T-helper 2 cell treated with Interferon-gamma antibody and Interleukin-4, amounts not matched to agents 5 μg/mL and 100 μg/mL, for 36 hours (primary cell): ENCODE results near the gene TP53I13.

Experiments
- DNase-seq: peaks from one replicate; pipeline ENCODE4 v3.0.0; 2021; ENCODE audit warnings: low spot score
- H3K27ac Mint-ChIP-seq: one replicate; pipeline ENCODE4 v1.8.0; 2021; ENCODE audit warnings: mild to moderate bottlenecking, mixed read lengths
- H3K27me3 Mint-ChIP-seq: one replicate; pipeline ENCODE4 v1.8.0; 2021; ENCODE audit warnings: low read depth, mixed read lengths
- H3K36me3 Mint-ChIP-seq: one replicate; pipeline ENCODE4 v1.8.0; 2021; ENCODE audit warnings: low read depth, mixed read lengths
- H3K4me1 Mint-ChIP-seq: one replicate; pipeline ENCODE4 v1.8.0; 2021; ENCODE audit warnings: low read depth, mixed read lengths
- H3K4me3 Mint-ChIP-seq: one replicate; pipeline ENCODE4 v1.8.0; 2022; ENCODE audit warnings: mild to moderate bottlenecking, moderate library complexity, mixed read lengths
- H3K9me3 Mint-ChIP-seq: one replicate; pipeline ENCODE4 v1.8.0; 2021; ENCODE audit warnings: mixed read lengths

Gene TP53I13

GRCh38 chr17:29572691-29573557 lies 4.4 kb downstream of the TP53I13 start:
- Mint-ChIP-seq H3K27me3 (no peaks in the 10 kb centered on the region), H3K4me1 (peaks cover 15% of the 10 kb centered on the region), H3K4me3 (no peak overlapping the region), H3K36me3 (peaks cover 25% of the 10 kb centered on the region), H3K9me3 (no peaks in the 10 kb centered on the region), H3K27ac (no peak overlapping the region)
- peak; percentile 57 for DNase-seq

DNA sequence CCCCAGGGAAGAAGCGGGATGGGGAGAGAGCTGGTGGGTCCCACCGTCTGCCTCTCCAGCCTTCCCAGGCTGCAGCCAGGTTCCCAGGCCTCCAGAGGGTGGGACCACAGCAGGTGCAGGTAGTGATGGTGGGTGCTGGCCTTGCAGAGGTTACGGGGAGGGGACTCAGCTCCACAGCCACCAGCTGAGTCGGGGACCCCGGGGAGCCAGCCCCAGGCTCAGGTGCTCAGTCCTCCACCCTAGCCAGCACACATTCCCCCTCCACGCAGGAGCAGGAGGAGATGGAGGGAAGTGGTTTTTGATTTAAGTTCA lies 5.0 kb downstream of the TP53I13 start:
- H3K4me3 Mint-ChIP-seq, result no peak overlapping the region
- peaks cover 28% of the 10 kb centered on the region for H3K36me3 Mint-ChIP-seq
- no peak overlapping the region for H3K27ac Mint-ChIP-seq
- no peaks in the 10 kb centered on the region for H3K27me3 Mint-ChIP-seq
- H3K9me3 Mint-ChIP-seq, result no peaks in the 10 kb centered on the region
- DNase-seq, result no peak
- peaks cover 13% of the 10 kb centered on the region for H3K4me1 Mint-ChIP-seq

DNA sequence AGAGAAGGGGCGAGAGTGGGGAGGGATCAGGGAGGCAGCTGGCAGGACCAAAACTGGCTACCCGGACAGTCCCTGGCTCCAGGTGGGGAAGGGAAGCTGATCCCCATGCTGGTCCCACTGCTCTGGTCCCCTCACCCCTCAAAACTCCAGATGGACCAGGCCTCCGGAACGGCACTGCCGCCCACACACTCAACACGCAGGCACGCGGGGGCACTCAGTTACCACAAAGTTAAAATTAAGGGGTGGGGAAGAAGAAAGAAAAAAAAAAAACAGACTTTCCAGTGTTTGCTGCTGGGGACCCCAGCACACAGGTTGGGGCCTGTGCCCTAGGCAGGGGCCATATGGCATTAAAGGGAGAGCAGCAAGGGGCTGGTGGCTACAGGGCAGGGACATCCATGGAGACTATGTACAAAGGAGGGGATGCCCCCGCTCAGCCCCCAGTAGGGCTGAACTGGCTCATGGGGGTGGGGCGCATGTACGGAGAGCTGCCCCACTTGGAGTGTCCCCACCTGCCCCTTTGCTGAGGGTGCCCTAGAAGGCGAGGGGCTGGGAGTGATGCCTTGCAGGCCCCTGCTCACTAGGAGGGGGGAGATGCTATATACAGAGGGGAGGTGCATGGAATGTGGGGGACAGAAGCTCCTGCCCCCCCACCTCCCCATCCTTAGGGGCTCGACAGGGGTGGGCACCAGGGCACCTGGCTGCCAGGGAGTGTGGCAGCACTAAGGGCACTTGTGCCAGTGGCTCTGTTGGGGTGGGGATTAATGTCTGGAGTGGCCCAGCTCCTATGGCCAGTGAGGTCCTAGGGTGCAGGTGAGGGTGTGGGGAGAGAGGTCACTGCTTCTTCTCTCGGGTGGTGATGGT lies 5.6 kb downstream of the TP53I13 start:
- no peak for DNase-seq
- Mint-ChIP-seq H3K36me3 (peaks cover 32% of the 10 kb centered on the region), H3K9me3 (no peaks in the 10 kb centered on the region), H3K27ac (no peak overlapping the region), H3K4me3 (no peak overlapping the region), H3K4me1 (peaks cover 11% of the 10 kb centered on the region), H3K27me3 (no peaks in the 10 kb centered on the region)

DNA sequence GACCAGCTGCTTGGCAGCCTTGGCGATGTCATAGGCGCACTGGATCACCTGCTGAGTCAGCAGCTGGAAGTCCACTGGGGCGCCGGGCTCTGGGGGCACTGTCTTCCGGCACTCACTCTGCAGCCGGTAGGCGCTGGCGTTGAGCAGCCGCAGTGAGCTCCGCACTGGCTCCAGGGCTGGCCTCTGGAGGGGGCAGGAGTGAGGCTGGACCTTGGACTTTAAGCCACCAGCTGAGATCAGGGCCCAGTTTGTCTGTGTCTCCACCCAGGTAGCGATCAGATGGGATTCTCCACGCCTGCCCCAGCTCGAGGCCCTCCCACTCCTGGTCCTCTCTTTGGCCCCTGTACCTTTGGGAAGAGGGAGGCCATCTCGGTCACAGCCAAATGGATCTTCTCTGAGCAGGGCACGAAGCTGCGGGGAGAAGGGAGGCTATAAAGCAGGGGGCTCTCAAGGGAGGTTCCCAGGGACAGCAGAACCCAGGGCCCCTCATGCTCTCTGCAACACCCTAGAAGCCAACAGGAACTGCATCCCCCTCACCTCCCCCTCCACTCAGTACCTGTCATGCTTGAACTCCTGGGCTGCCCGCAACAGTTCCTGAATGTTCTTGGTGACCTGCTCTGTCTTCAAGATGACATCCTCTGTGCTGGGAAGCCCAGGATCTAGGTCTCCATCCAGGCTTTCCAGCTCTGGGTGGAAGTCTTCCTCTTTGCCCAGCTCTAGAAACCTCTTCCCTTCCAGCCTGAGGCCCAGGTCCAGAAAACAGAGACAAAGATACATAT lies 6.4 kb downstream of the TP53I13 start:
- peaks cover 9% of the 10 kb centered on the region for H3K4me1 Mint-ChIP-seq
- H3K27ac Mint-ChIP-seq, result peak overlapping the region; percentile 36
- no peak overlapping the region for H3K4me3 Mint-ChIP-seq
- peaks cover 36% of the 10 kb centered on the region for H3K36me3 Mint-ChIP-seq
- no peak for DNase-seq
- H3K9me3 Mint-ChIP-seq, result no peaks in the 10 kb centered on the region
- H3K27me3 Mint-ChIP-seq, result no peaks in the 10 kb centered on the region

- Mint-ChIP-seq H3K36me3 (peaks cover 39% of the 10 kb centered on the region), H3K9me3 (no peaks in the 10 kb centered on the region), H3K27ac (no peak overlapping the region)
Observed at GRCh38 chr17:29575511-29576213, 7.2 kb downstream of the TP53I13 start.

DNA sequence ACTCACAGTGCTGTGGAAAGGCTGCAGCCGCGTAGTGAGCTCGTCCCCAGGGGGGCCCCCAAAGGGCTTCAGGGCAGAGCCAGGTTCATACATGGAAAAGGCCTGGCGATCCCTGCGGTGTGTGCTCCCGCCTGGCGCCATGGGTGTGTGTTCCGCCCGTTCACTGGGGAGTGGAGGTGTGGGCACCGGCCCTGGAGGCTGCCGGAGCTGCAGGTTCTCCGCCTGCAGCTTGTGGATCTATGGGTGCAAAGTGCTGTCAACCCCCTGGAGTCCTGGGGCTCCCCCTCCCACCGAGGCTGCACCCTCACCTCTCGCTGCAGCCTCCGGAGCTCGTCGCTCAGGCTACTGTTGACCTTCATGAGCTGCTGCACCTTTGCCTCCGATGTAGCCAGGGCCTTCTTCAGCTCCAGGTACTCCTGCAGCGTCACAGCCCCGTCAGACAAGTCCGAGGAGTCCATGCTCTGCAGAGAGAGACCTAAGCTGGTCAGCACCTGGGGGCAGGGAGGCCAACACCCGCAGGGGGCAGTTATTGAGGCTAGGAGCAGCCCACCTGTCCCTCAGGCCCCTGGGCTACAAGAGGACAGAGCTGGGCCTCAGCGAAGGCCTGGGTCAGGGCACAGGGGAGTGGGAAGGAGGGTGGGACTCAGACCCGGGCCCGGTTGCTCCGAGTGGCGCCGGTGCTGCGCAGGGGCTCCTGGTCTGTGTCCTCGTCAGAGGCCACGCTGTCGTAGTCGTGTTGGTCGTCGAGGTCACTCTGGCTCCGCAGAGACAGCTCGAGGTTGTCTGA lies 7.9 kb downstream of the TP53I13 start:
- Mint-ChIP-seq H3K4me3 (no peak overlapping the region), H3K36me3 (peaks cover 35% of the 10 kb centered on the region), H3K27ac (no peak overlapping the region)

More at GRCh38 chr17:29575511-29576213, 7.2 kb downstream of the TP53I13 start:
- Mint-ChIP-seq H3K4me1 (peaks cover 14% of the 10 kb centered on the region), H3K4me3 (no peak overlapping the region), H3K27me3 (no peaks in the 10 kb centered on the region)
- DNase-seq, result no peak

DNA sequence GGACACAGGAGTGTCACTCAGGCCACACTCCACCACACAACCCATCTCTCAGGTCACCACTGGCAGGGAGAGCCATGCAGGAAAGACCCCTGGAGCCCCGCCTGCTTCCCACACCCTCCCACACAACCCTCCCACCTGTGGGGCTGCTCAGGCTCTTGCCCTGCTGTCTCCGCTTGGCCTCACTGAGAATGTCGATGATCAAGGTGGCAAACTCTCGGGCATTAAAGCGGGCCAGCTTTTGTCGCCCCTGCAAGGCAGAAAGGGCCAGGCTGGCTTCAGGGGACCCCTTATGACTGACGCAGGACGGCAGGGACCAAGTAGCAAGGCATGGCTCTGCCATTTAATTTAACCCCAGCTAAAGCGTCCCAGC lies 8.5 kb downstream of the TP53I13 start:
- no peak overlapping the region for H3K27ac Mint-ChIP-seq
- H3K36me3 Mint-ChIP-seq, result peaks cover 35% of the 10 kb centered on the region
- DNase-seq, result no peak
- no peaks in the 10 kb centered on the region for H3K9me3 Mint-ChIP-seq
- H3K4me3 Mint-ChIP-seq, result no peak overlapping the region
- H3K27me3 Mint-ChIP-seq, result no peaks in the 10 kb centered on the region
- peaks cover 9% of the 10 kb centered on the region for H3K4me1 Mint-ChIP-seq

More for the DNA sequence above, 7.9 kb downstream of the TP53I13 start:
- Mint-ChIP-seq H3K4me1 (peaks cover 9% of the 10 kb centered on the region), H3K27me3 (no peaks in the 10 kb centered on the region), H3K9me3 (no peaks in the 10 kb centered on the region)
- DNase-seq, result no peak

DNA sequence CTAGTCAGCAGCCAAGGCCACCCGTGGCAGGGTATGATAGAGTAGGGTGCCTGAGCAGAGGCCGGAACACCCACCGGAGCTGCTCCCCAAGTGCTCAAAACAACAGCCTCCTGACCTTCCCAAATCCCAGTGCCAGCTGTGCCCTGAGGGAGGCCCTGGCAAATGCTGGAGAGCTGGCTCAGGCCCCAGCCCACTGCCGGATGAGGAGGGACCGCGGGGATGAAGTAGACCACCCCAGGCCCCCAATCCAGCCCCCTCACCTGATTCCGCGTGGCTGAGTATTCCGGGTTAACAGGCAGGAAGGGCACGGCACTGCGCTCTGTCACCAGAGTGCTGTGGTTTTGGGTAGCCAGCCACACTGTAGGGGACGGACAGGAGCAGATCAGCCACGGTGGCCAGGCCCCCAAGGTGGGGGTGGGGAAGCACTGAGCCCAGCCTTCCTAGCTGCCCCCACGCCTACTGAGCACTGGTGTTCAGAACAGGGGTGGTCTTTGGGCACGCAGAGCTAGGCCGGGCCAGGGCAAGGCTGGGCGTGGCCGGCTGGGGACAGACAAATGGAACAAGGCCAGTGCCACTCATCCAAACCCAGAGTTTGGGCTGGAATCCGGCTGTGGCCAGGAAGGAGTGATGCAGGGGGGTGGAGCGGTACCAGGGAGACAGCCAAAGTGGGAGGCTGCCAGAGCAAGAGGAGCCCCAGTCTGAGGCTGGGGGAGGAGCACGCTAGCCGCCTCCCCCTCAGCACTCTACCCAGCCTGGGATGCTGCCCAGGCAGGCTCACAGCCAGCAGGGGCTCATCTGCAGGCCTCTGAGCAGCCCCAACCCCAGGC lies 9.1 kb downstream of the TP53I13 start:
- no peaks in the 10 kb centered on the region for H3K9me3 Mint-ChIP-seq
- H3K4me3 Mint-ChIP-seq, result no peak overlapping the region
- H3K27ac Mint-ChIP-seq, result no peak overlapping the region
- DNase-seq, result no peak
- peaks cover 39% of the 10 kb centered on the region for H3K36me3 Mint-ChIP-seq
- H3K4me1 Mint-ChIP-seq, result peaks cover 11% of the 10 kb centered on the region
- no peaks in the 10 kb centered on the region for H3K27me3 Mint-ChIP-seq

GRCh38 chr17:29578626-29579485 lies 10.4 kb downstream of the TP53I13 start:
- H3K4me1 Mint-ChIP-seq, result peaks cover 11% of the 10 kb centered on the region
- H3K27me3 Mint-ChIP-seq, result no peaks in the 10 kb centered on the region
- no peaks in the 10 kb centered on the region for H3K9me3 Mint-ChIP-seq
- no peak overlapping the region for H3K4me3 Mint-ChIP-seq
- DNase-seq, result no peak
- peaks cover 45% of the 10 kb centered on the region for H3K36me3 Mint-ChIP-seq
- no peak overlapping the region for H3K27ac Mint-ChIP-seq

- Mint-ChIP-seq H3K36me3 (peaks cover 40% of the 10 kb centered on the region), H3K27ac (peak overlapping the region; percentile 85), H3K4me3 (no peak overlapping the region), H3K9me3 (no peaks in the 10 kb centered on the region), H3K27me3 (no peaks in the 10 kb centered on the region), H3K4me1 (peaks cover 18% of the 10 kb centered on the region)
- peak; percentile 84 for DNase-seq
Observed at GRCh38 chr17:29579866-29580771, 11.6 kb downstream of the TP53I13 start.
